ELR (cell line): ENCODE measurements around the gene LETM1.

Experiments
- DNase-seq: peaks from one replicate; pipeline ENCODE4 v3.0.0-alpha.2; 2015; ENCODE audit warnings: low read depth

The LETM1 gene

DNA sequence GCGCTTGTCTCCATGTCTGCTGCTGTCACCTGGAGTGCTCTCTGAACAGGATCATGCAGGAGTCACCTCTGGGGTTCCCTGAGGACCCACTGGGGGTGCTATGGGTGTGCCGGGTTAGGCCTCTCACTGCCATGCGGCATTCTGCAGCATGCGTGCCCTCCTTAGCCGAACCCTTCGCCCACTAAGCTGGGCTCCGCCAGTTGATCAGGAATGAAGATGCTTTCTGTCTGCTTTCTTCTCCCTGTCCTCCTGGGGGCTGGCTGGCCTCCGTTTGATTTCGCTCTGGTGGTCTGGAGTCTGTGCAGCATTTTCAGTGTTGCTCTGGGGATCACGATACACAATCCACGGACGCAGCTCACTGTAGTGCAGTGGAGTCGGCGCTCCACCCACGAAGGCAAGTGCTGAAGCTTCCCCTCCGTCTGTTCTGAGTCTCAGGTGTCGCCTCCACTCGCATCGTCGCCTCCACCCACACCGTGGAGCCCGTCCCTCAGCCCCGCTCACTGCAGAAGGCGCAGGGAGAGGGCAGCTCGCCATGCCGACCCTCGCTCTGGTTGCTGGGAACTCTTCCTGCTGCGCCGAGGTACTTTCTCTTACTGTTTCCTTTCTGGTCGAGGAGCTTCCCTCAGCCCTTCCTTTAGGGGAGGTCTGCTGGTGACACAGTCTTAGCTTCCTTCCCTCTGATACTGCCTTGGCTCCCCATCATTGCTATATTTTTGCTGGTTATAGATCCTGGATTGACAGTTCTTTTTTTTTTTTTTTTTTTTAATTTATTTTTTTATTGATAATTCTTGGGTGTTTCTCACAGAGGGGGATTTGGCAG lies 29.2 kb downstream of the LETM1 start:
- no peak for DNase-seq

DNA sequence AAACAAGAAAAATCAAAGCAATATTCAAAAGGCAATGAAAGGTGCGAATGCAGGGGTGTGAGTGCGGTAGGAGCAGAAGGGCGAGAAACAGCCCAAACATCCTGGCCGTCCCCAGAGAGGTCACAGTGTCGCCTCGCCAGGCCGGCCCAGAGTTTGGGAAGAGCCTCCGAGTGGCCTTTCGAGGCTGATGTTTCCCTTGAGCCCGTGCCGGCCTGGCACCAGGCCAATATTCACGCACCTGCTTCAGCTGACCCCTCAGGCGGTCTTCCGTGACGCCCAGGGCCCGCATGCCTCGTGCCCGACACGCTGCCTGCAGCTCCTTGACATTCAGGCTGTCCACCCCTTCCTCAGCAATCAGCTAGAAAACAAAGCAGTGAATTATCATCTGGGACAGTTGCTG lies 30.6 kb downstream of the LETM1 start:
- DNase-seq = no peak

DNA sequence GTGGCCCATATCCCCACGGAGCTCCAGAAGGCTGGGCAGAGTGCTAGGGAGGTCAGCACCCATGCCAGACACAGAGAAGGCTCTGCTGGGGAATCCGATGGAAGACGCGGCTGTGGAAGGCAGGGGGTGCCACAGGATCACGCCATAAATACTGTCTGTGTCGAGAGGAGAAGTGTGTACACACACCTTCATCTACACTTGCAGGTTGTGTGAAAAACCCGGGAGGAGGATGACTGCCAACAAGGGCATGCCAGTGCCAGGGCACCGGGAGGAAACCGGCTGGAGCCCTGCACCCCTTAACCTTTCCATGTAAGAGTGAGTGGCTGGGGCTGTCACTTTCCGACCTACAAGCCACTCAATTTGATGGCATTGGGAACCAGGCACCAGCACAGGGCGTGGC lies 31.2 kb downstream of the LETM1 start:
- DNase-seq = no peak

DNA sequence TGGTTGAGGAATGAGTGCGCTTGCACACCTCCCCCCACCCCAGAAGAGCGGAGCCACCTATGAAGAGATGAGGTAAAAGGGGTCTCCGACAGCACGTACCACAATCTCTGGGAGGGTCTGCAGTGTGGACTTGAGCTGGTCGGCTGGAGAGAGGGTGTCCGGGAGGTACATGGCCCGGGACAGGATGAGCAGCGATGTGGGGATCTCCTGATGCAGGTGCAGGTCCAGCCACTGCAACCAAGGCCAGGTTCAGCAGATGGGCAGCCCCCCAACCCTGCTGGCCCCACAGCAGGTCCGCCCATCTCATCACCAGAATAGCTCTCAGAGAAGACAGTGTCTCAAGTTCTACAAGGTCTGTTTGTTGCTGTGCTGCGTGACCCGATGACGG lies 32.4 kb downstream of the LETM1 start:
- DNase-seq = no peak

DNA sequence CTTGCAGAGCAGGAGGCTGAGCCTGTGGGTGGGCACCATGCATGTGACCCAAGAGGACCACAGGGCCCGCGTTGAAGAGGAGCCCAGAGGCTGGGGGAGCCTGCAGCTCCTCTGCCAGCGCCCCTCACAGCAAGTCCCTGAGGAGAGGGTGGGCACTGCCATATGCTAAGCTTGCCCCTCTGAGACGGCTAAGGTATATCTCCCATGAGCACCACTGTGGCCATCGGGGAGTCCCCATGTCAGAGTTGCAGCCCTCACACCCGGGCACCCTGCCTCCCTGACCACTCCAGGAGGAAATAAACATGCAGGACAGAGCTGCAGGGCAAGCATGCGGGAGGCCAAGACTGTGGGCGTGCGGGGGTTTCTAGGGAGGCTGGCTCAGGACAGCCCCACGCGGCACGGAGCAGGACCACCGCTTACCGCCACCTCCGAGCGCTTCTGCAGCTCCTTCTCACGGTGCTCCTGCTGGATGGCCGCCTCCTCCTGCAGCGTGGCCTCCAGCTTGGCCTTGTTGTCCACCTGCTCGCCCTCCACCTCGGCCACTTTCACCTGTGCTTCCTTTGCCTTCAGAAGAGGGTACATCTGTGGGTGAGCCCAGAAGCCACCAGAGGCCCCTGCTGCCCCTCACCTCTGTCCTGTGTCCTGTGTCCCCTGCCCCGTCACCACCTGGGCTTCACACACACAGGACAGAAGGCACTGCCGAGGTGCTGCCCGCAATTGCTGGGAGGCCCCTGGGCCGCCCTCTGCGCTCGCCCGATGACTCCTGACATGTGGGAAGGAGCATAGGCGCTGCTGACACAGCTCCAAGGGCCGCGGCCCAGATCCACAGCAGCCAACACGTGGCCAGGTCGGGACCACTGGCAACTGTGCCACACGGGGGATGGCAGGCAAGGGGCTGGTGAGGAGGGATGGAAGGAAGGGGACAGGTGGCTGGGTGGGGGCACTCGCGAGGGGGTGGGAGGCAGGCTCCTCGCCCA lies 33.1 kb downstream of the LETM1 start:
- no peak for DNase-seq

DNA sequence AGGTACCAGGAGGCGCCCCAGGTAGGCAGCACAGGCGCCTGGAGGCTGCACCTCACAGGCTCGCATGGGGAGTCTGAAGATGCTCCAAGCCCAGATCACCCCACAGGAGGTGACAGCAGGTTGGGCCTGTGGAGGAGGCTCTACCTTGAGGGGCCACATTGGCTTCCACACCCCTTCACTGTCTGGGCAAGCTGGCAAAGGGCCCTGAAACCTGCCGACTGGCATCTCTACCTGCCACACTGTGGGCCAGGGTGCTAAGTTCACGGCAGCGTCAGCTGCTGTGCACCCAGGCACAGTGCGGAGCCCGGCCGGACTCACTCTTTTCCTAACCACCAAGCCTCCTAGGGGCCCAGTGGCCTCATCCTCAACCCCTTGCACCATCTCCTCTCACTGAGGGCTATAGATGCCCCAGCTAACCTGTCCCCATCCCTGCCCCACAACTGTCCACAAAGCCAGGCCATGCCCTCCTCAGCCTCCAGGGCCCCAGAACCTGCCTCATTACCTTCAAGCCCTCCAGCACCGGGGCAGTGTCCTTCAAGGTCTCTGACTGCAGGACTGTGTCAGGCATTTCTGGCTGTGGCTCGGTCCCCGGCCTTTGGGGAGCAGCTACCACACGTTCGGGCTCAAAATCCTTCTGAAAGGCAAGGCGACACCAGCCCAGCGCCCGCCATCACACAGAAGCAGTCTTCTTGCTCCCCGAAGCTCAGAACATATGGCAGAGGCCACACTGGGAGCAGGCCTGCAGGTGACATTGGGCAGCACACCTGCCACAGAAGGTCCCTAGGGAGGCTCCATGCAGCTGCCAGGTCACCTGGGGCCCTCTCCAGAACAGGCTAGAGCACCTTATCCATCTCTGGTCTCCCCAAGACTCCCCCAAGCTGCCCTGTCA lies 34.0 kb downstream of the LETM1 start:
- no peak for DNase-seq

DNA sequence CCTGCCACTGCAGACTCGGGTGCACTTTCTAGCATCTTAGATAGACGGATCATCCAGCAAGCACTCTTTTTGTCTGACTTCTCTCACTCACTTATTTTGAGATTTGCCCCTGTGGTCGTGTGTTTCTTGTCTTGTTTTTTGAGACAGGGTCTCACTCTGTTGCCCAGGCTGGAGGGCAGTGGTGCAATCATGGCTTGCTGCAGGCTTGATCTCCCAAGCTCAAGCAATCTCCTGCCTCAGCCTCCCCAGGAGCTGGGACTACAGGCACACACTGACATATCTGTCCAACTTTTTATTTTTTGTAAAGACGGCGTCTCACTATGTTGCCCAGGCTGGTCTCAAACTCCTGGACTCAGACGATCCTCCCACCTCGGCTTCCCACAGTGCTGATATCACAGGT lies 36.1 kb downstream of the LETM1 start:
- no peak for DNase-seq

DNA sequence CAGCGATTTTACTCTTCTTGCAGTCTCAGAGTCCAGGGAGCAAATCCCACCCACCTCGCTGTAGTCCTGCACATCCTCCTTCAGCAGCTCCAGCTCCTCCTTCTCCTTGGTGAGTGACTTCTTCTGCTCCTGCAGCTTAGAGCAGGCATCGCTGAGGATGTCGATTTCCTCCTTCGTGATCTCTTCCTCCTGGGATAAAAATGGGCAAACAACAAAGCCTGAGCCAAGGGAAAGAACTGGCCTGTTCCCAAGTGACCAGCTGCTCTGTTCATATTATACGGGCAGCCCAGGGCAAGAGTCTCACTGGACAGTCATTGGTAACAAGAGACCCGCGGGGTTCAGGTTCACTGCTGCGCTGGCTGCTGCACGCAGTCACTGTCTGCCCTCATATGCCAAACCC lies 36.7 kb downstream of the LETM1 start:
- DNase-seq = no peak

DNA sequence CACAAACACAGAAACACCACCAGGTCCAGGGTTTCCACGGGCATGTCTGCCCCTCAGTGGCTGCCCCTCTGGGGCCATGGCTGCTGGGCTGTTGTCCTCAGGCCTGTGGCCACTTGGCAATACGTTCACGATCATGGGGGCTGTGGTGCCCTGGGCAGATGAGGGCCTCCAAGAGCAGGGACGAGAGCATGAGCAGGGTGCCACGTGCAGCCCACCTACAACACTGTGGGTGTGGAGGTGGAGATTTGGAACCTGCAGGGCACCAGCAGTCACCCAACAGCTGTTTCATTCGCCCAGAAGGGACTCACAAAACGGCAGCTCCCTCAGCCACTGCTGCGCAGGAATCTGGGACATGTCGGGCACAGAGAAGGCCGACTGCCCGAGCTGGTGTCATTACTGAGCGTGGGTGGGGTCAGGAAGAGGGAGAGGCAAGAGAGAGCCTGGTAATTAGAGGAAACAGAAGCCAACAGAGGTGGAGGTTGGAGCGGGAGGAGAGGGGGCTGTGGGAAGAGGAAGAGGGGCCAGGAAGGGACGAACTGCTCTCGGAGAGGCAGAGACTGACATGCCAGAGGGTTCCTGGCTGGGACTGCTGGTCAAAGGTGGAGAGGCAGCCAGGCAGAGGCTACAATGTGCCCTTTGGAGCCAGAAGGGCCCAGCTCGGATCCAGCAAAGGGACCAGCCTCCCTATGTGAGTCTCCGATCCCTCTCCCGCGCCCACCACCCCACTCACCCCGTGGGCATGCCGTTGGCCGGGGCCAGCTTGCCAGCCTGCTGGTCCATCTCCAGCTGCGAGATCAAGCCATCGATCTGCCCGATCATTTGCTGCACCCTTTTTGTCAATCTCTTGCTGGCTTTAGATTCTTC lies 39.7 kb downstream of the LETM1 start:
- DNase-seq = no peak

DNA sequence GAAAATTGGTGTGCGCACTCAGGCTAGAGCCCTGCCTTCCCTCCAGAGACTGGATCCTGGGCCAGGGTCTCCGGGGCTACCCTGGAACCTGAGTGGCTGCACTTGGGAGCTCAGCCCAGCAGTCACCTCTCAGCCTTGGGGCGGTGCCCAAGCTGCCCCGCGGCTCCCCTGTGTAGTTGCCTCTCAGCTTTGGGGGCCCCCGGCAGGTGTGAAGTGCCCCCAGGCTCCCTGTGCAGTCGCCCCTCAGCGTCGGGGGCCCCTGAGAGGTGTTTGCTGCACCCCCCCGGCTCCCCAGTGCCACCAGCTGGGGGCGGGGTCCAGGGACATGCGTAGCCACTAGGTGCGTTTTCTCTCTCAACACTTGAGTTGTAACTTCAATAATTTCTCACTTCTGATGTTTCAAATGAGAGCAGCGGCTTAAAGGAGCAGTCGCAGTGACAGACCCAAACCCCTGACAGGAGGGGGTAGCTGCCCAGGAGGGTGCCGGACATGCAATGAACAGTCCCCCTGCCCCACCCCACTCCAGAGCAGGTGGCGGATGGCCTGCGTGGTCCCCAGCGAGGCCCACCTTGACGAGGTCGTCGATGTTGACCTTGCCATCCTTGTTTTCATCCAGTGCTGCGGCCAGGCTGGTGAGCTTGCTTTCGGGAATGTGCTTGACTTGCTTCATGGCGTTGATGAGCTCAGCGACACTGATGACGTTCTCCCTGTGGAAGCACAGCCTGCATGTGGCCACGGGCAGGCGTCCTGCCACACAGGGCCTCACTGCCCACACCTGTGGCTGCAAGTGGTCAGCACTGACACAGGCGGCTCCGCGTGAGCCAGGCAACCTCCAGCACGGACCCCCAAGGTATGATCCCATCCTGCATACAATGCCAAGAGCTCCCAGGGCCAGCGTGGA lies 40.6 kb downstream of the LETM1 start:
- no peak for DNase-seq

DNA sequence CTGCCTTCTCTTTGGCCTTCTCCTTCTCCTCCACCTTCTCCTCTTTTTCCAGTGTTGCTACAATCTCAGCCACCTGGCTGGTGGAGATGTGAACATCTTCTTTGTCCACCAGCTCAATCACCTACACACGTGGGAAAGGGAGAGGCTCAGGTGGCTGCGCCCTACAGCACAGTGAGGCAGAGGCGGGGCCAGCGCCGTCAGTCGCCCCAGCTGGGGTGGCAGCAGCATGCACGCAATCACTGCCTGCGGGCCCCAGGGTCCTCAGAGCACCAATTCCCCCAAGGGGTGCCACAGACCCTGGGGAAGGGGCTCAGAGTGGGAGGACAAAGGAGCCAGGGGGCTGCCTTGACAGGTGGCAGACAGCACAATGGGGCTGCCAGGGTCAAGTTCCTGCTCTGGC lies 41.5 kb downstream of the LETM1 start:
- DNase-seq = no peak

DNA sequence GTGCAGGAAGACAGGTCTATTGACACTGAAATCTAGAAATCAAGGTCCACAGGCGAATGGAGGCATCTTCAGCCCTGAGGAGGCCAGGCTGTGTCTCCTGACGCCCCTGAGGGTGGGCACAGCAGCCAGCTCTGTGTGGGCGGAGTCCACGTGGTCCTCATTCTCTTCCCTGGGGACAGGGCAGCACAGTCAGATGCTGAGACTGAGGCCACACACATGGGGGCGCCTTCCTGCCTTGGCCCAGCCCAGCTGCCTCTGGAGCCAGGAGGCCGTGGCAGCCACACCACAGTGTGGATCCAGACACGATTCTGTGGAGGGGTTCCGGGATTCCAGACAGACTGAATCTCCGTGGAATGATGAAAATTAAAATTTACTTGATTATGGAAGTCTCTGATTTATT lies 42.0 kb downstream of the LETM1 start:
- DNase-seq = peak; percentile 11

DNA sequence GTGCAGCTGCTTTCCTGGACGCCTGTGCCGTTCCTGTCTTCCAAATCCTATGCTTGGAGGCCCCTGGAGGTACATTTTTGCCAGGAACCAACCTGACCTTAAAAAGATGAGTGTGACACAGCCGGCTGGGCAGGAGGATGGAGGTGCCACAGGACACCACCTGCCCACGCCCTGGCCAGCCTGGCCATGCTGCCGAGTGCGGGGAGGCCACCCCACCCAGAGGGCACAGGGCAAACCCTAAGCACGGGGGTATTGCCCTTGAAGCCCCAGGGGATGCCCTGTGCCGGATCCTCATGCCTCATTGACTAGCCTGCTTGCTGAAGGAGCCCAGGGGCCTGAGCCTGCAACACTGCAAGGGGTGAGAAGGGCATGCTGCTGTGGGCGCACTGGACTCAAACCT lies 42.7 kb downstream of the LETM1 start:
- no peak for DNase-seq

DNA sequence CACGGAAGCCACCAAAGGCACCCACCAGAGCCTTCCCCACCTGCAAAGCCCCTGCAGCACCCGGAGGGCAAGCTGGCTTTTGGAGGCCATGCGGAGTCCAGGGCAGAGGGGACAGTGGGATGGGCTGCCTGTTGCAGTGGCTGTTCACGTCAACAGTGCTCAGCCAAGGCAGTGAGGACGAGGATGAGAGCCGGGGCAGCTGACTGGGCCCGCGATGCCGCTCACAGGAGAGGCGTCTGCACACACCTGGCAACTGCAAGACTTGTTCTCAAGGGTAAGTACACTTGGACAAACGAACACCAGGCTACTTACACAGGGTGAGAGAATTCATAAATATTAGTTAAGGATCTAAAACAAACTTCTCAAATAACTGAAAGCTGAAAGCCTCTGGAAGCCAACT lies 43.2 kb downstream of the LETM1 start:
- DNase-seq = no peak

DNA sequence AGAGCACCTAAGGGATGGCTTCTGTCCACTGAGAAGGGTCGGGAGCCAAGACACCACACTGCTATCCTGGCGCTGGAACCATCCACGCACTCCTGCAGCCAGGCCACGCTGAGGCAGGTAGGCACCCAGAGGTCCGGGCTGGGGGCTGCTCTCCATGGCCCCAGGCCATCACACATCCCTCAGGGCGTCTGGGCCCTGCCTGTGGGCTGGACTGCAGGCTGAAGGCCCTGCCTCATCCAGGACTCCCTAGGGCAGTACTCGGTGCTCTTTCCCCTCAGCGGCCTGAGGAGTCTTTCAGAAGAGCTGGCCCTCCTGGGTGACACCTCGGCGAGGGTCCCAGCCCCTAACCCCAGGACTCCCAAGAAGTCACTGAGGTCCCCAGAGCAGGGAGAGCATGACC lies 45.2 kb downstream of the LETM1 start:
- no peak for DNase-seq

DNA sequence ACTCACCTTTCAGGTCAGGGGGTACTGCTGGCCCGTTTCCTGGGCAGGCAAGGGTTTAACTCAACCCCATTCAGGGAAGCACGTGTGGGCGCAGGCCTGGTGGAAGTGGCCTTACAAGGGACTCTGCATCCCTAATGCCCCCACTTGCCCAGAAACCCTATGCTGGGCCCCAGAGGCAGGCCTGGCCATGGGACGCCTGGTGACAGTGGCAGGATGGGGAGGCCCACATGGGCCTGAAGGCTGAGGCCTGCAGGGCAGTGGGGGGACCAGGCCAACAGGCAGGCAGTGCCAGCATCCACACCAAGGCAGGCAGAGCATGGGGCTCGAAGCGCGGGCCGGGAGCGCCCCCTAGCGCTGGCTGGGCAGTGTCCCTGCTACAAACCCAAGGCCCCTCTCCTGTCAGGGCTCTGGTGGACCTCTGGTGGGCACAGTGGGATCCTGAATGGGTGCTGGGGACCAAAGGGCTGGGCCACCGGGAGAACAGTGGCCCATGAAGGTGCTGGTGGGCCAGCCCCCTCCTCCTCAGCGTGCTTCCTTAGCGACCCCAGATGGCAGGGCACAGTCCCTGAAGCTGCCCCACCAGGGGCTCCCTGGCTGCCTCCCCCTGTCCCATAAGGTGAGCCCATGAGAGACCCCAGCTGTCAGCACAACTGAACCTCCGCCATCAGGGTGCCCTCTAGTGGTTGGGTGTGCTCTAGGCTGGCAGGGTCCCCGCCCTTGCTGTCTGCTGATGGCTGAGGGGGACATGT lies 46.0 kb downstream of the LETM1 start:
- DNase-seq = peak; percentile 67

DNA sequence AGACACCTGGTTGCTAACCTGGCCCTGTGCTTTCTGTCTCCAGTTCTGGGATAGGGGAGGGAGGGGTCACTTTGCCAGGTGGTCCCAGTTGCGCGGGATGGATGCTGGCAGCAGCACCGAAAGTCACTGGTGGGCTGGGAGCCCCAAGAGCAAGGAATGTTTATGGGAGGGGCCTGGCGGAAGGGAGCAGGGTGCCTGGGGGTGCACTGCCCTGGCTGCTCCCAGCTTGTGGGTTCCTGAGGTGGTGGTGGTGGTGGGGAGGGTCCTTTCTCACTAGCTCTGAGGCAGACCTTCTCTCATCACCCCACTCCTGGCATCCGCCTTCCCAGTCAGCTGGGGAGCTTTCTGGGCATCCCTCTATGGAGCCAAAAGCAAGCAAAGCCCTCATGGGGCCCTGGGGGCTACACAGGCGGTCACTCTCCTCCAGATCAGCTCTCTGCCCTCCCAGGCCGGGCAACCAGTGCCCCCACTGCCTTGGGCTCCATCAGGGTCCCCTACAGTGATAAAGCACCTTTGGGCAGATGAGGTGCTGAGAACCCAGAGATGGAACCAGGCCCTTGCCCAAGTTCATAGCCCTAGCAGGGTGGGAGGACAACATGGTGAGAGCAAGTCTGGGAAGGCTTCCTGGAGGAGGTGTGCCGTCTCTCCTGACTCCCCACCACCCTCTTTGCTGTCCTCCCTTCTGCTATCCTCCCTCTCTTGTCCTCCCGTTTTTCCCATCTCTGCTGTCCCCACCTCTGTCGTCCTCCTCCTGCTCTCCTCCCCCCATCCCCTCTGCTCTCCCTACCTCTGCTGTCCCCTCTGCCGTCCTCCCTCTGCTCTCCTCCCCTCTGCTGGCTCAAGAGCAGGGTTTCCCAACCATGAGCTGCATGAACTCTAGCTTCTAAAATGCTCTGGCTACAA lies 46.9 kb downstream of the LETM1 start:
- no peak for DNase-seq

DNA sequence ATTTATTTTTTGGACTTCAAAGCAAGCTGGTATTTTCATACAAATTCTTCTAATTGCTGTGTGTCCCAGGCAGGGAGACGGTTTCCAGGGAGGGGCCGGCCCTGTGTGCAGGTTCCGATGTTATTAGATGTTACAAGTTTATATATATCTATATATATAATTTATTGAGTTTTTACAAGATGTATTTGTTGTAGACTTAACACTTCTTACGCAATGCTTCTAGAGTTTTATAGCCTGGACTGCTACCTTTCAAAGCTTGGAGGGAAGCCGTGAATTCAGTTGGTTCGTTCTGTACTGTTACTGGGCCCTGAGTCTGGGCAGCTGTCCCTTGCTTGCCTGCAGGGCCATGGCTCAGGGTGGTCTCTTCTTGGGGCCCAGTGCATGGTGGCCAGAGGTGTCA lies 47.6 kb downstream of the LETM1 start:
- DNase-seq = no peak
